ENCODE data around the gene TMEM114.

DNA sequence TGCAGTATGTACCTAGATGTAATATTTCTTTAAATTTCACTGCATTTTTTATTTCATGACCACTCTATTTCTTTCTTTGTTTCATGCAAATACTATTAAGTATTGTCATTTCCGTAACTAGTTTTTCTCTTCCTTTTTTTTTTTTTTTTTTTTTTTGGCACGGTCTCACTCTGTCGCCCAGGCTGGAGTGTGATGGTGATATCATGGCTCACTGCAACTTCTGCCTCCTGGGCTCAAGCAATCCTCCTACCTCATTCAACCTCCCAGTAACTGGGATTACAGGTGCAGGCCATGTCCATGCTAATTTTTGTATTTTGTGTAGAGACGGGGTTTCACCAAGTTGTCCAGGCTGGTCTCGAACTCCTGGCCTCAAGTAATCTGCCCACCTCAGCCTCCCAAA, 70.7 kb downstream of the TMEM114 start:
- TF ChIP-seq CTCF (IDR thresholded peaks at IDR 0.05) (no peak), POLR2AphosphoS5 (IDR thresholded peaks at IDR 0.05; ENCODE audit: low read depth, low read length) (no peak)
- TF ChIP-seq, protein P1, sequence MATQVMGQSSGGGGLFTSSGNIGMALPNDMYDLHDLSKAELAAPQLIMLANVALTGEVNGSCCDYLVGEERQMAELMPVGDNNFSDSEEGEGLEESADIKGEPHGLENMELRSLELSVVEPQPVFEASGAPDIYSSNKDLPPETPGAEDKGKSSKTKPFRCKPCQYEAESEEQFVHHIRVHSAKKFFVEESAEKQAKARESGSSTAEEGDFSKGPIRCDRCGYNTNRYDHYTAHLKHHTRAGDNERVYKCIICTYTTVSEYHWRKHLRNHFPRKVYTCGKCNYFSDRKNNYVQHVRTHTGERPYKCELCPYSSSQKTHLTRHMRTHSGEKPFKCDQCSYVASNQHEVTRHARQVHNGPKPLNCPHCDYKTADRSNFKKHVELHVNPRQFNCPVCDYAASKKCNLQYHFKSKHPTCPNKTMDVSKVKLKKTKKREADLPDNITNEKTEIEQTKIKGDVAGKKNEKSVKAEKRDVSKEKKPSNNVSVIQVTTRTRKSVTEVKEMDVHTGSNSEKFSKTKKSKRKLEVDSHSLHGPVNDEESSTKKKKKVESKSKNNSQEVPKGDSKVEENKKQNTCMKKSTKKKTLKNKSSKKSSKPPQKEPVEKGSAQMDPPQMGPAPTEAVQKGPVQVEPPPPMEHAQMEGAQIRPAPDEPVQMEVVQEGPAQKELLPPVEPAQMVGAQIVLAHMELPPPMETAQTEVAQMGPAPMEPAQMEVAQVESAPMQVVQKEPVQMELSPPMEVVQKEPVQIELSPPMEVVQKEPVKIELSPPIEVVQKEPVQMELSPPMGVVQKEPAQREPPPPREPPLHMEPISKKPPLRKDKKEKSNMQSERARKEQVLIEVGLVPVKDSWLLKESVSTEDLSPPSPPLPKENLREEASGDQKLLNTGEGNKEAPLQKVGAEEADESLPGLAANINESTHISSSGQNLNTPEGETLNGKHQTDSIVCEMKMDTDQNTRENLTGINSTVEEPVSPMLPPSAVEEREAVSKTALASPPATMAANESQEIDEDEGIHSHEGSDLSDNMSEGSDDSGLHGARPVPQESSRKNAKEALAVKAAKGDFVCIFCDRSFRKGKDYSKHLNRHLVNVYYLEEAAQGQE (IDR thresholded peaks at IDR 0.05; ENCODE audit: insufficient read depth in 1 of 2, low read depth in 2 of 2, low read length in 1 of 2), result no peak
